H9 (cell line): ENCODE results near the gene ZSCAN9. TPM values are rescaled to one million over a fixed set of nuclear protein-coding genes. Genes with fewer than 3 reads are reported as not detected.

Experiments used
- DNase-seq: peaks from one replicate; pipeline ENCODE4 v3.0.0-alpha.2; 2017
- H2AFZ ChIP-seq: one replicate; pipeline ENCODE4 v1.6.1; 2013; ENCODE audit warnings: mild to moderate bottlenecking, low read length, control low read depth, moderate library complexity
- H2AK5ac ChIP-seq: 2 replicates; pipeline ENCODE4 v1.6.1; 2013; ENCODE audit warnings: low read length, control low read depth, mixed read lengths; ENCODE audit not compliant: insufficient read length
- H2BK120ac ChIP-seq: one replicate; pipeline ENCODE4 v1.6.1; 2013; ENCODE audit warnings: low read depth, mild to moderate bottlenecking, low read length, control low read depth, inconsistent platforms; ENCODE audit not compliant: poor library complexity, severe bottlenecking
- H2BK12ac ChIP-seq: 2 replicates; pipeline ENCODE4 v1.6.1; 2013; ENCODE audit warnings: low read length, control low read depth, mixed read lengths, low read depth; ENCODE audit not compliant: insufficient read length
- H2BK15ac ChIP-seq: 2 replicates; pipeline ENCODE4 v1.6.1; 2013; ENCODE audit warnings: low read depth, low read length, control low read depth
- H2BK20ac ChIP-seq: one replicate; pipeline ENCODE4 v1.6.1; 2013; ENCODE audit warnings: low read depth, mild to moderate bottlenecking, low read length, control low read depth, inconsistent platforms; ENCODE audit not compliant: poor library complexity, severe bottlenecking
- H2BK5ac ChIP-seq: 2 replicates; pipeline ENCODE4 v1.6.1; 2013; ENCODE audit warnings: low read length, control low read depth, mixed read lengths; ENCODE audit not compliant: insufficient read length
- H3K14ac ChIP-seq: 2 replicates; pipeline ENCODE4 v1.6.1; 2013; ENCODE audit warnings: low read length, control low read depth; ENCODE audit not compliant: insufficient read depth
- H3K18ac ChIP-seq: 2 replicates; pipeline ENCODE4 v1.6.1; 2013; ENCODE audit warnings: low read depth, mild to moderate bottlenecking, mixed read lengths, low read length, control low read depth; ENCODE audit not compliant: insufficient read length
- H3K23ac ChIP-seq: 2 replicates; pipeline ENCODE4 v1.6.1; 2013; ENCODE audit warnings: low read length, control low read depth, mixed read lengths, low read depth; ENCODE audit not compliant: insufficient read length
- H3K23me2 ChIP-seq: 2 replicates; pipeline ENCODE4 v1.6.1; 2013; ENCODE audit warnings: low read depth, mild to moderate bottlenecking, mixed read lengths, low read length, control low read depth; ENCODE audit not compliant: insufficient read length, poor library complexity, severe bottlenecking
- H3K27ac ChIP-seq: 2 replicates; pipeline ENCODE4 v1.5.1; 2013; ENCODE audit warnings: low read length, control low read depth, mixed read lengths, low read depth; ENCODE audit not compliant: insufficient read length
- H3K27me3 ChIP-seq: 2 replicates; pipeline ENCODE4 v1.6.1; 2013; ENCODE audit warnings: low read length, control low read depth, inconsistent platforms; ENCODE audit not compliant: insufficient read depth
- H3K4ac ChIP-seq: 2 replicates; pipeline ENCODE4 v1.6.1; 2013; ENCODE audit warnings: low read depth, mild to moderate bottlenecking, control low read depth, inconsistent platforms, low read length, moderate library complexity
- H3K4me1 ChIP-seq: 2 replicates; pipeline ENCODE4 v1.6.1; 2013; ENCODE audit warnings: low read length, control low read depth, inconsistent platforms; ENCODE audit not compliant: insufficient read depth
- H3K4me2 ChIP-seq: 2 replicates; pipeline ENCODE4 v1.6.1; 2013; ENCODE audit warnings: low read length, control low read depth, mixed read lengths; ENCODE audit not compliant: insufficient read length, insufficient read depth
- H3K56ac ChIP-seq: 2 replicates; pipeline ENCODE4 v1.6.1; 2013; ENCODE audit warnings: low read depth, mild to moderate bottlenecking, mixed read lengths, low read length, control low read depth; ENCODE audit not compliant: insufficient read length
- H3K79me1 ChIP-seq: 2 replicates; pipeline ENCODE4 v1.6.1; 2013; ENCODE audit warnings: low read depth, mild to moderate bottlenecking, moderate library complexity, low read length, control low read depth, inconsistent platforms; ENCODE audit not compliant: insufficient read depth, poor library complexity, severe bottlenecking
- H3K79me2 ChIP-seq: 2 replicates; pipeline ENCODE4 v1.6.1; 2013; ENCODE audit warnings: low read length, control low read depth, inconsistent platforms; ENCODE audit not compliant: insufficient read depth
- H3K9ac ChIP-seq: 2 replicates; pipeline ENCODE4 v1.6.1; 2013; ENCODE audit warnings: low read length, control low read depth, mixed read lengths; ENCODE audit not compliant: insufficient read length; ENCODE audit errors: extremely low read depth
- H3K9me3 ChIP-seq: one replicate; pipeline ENCODE4 v1.6.1; 2013; ENCODE audit warnings: low read depth, low read length, inconsistent platforms; ENCODE audit not compliant: control insufficient read depth
- H3T11ph ChIP-seq: one replicate; pipeline ENCODE4 v1.6.1; 2013; ENCODE audit warnings: mild to moderate bottlenecking, low read length, control low read depth, inconsistent platforms
- H4K20me1 ChIP-seq: one replicate; pipeline ENCODE4 v1.6.1; 2013; ENCODE audit not compliant: control insufficient read depth, insufficient read length, insufficient read depth
- H4K5ac ChIP-seq: 2 replicates; pipeline ENCODE4 v1.6.1; 2013; ENCODE audit warnings: low read depth, mild to moderate bottlenecking, mixed read lengths, low read length, control low read depth; ENCODE audit not compliant: insufficient read length
- H4K8ac ChIP-seq: replicated peaks from 2 replicates; pipeline ENCODE4 v1.6.1; 2013; ENCODE audit warnings: low read length, control low read depth, mixed read lengths, low read depth; ENCODE audit not compliant: insufficient read length
- H4K91ac ChIP-seq: 2 replicates; pipeline ENCODE4 v1.6.1; 2013; ENCODE audit warnings: low read depth, mild to moderate bottlenecking, moderate library complexity, mixed read lengths, low read length, control low read depth; ENCODE audit not compliant: insufficient read length
- H3K27ac Mint-ChIP-seq, 3 experiments: 2 replicates in 2 of 3; 3 replicates in 1 of 3; pipeline ENCODE4 v1.8.0; 2020 to 2021; ENCODE audit warnings: mixed read lengths in 3 of 3, mild to moderate bottlenecking in 1 of 3, moderate library complexity in 1 of 3
- H3K27me3 Mint-ChIP-seq: 2 replicates; pipeline ENCODE4 v1.8.0; 2021; ENCODE audit warnings: low read depth, mild to moderate bottlenecking, moderate library complexity, mixed read lengths
- H3K36me3 Mint-ChIP-seq, 3 experiments: 2 replicates in 2 of 3; 3 replicates in 1 of 3; pipeline ENCODE4 v1.8.0; 2020 to 2021; ENCODE audit warnings: low read depth in 3 of 3, mixed read lengths in 3 of 3; ENCODE audit not compliant: insufficient read depth in 1 of 3
- H3K4me1 Mint-ChIP-seq, 2 experiments: 2 replicates each; pipeline ENCODE4 v1.8.0; 2020; ENCODE audit warnings: mixed read lengths in 2 of 2
- H3K4me3 Mint-ChIP-seq, 2 experiments: 2 replicates in 1 of 2; 3 replicates in 1 of 2; pipeline ENCODE4 v1.8.0; 2020 to 2021; ENCODE audit warnings: mild to moderate bottlenecking in 2 of 2, mixed read lengths in 2 of 2, moderate library complexity in 1 of 2
- H3K9me3 Mint-ChIP-seq, 2 experiments: 2 replicates in 1 of 2; 3 replicates in 1 of 2; pipeline ENCODE4 v1.8.0; 2020; ENCODE audit warnings: mild to moderate bottlenecking in 2 of 2, mixed read lengths in 2 of 2, moderate library complexity in 1 of 2
- CTCF ChIP-seq: fragments of 200-600 bp; sonication (generic); conservative IDR thresholded peaks from 3 replicates; pipeline ENCODE4 v1.8.0; 2021; ENCODE audit warnings: antibody characterized with exemption, mild to moderate bottlenecking
- WGBS: extraction: QIAGEN DNeasy Blood & Tissue Kit; methylation state at CpG from one replicate; pipeline ENCODE4 v1.1.7; 2013; ENCODE audit warnings: missing lambda C conversion rate, low lambda C conversion rate, mixed read lengths; ENCODE audit not compliant: insufficient read length; ENCODE audit errors: extremely low coverage; 5-methylcytosine and 5-hydroxymethylcytosine counted together
- total RNA-seq: library from RNA; stranded (reverse); gene quantifications from 2 replicates; pipeline ENCODE4 v1.2.1, GENCODE V29; 2021

ZSCAN9 gene
- total RNA-seq, 1 experiment from 2014 or later: 11.5 TPM

- no peaks in the 10 kb centered on the region for H3K9me3 ChIP-seq
Observed at GRCh38 chr6:28264834-28265401, 39.8 kb downstream of the ZSCAN9 start.

More at GRCh38 chr6:28264834-28265401, 39.8 kb downstream of the ZSCAN9 start:
- Histone ChIP-seq H3K14ac (no peak overlapping the region), H4K8ac (no peak overlapping the region), H3K56ac (no peak overlapping the region), H3K79me2 (no peaks in the 10 kb centered on the region; the same call in 1 of the 2 replicates), H3K27ac (no peak overlapping the region), H3K23me2 (peaks cover 4% of the 10 kb centered on the region), H2BK20ac (no peak overlapping the region), H4K20me1 (no peaks in the 10 kb centered on the region), H4K5ac (no peak overlapping the region), H3K4me1 (no peaks in the 10 kb centered on the region), H3K4me2 (no peak overlapping the region), H3K18ac (no peak overlapping the region), H2BK120ac (no peak overlapping the region), H3T11ph (no peak overlapping the region), H2BK15ac (no peak overlapping the region), H2AFZ (no peak overlapping the region), H3K4ac (no peak overlapping the region), H2AK5ac (no peak overlapping the region), H2BK12ac (no peak overlapping the region), H3K9ac (no peak overlapping the region), H4K91ac (no peak overlapping the region), H3K27me3 (no peaks in the 10 kb centered on the region), H3K23ac (no peak overlapping the region), H2BK5ac (no peak overlapping the region), H3K79me1 (no peaks in the 10 kb centered on the region)
- WGBS: no CpG with 5 or more reads among the region's 4 CpGs
- no peak for DNase-seq
- Mint-ChIP-seq H3K4me1 (peaks cover 0 to 3% of the 10 kb centered on the region in 2 experiments; a peak in 2 of 4 replicates), H3K27ac (no peak overlapping the region), H3K36me3 (no peaks in the 10 kb centered on the region), H3K4me3 (no peak overlapping the region), H3K9me3 (no peaks in the 10 kb centered on the region), H3K27me3 (peaks cover 9% of the 10 kb centered on the region)
- TF ChIP-seq CTCF: no peak
